Lower leg skin (tissue), 4 donors: ENCODE measurements around the gene ADAMTSL2. TPM values are rescaled to one million over a fixed set of nuclear protein-coding genes. Genes with fewer than 3 reads are reported as not detected.

Source experiments
- DNase-seq, 2 donors: peaks; one replicate each; pipeline ENCODE4 v3.0.0-alpha.2; 2019; ENCODE audit warnings: low spot score in 2 of 2
- H3K4me3 ChIP-seq: fragments of 200-600 bp; sonication (generic); 2 replicates; pipeline ENCODE4 v1.5.1; 2017; ENCODE audit warnings: mild to moderate bottlenecking, low read depth; ENCODE audit not compliant: poor library complexity, severe bottlenecking
- CTCF ChIP-seq, 3 donors: fragments of 450-650 bp; IDR thresholded peaks; one replicate each; pipeline ENCODE4 v1.5.1; 2016; ENCODE audit warnings: antibody characterized with exemption in 3 of 3, mild to moderate bottlenecking in 3 of 3, moderate library complexity in 2 of 3
- POLR2A ChIP-seq, 2 donors: fragments of 450-650 bp; IDR thresholded peaks; one replicate each; pipeline ENCODE4 v1.6.1; 2016 to 2017; ENCODE audit warnings: antibody characterized with exemption in 2 of 2, mild to moderate bottlenecking in 1 of 2, moderate library complexity in 1 of 2
- WGBS, 2 donors: methylation state at CpG; one replicate each; pipeline ENCODE4 v1.1.5; 2018; 5-methylcytosine and 5-hydroxymethylcytosine counted together
- intact Hi-C: fragments of 100-400 bp; cut with DNase I; formaldehyde crosslinking; loops from one replicate; pipeline ENCODE4 v1.15.0; 2023; ENCODE audit warnings: low total_unique reads
- total RNA-seq, 4 donors: library from RNA; depleted of rRNA; stranded (reverse); fragments of >200 nt; gene quantifications; one replicate each; pipeline ENCODE4 v1.1.0, GENCODE V29; 2016

Gene ADAMTSL2
- total RNA-seq, 4 donors from 2014 or later, result 0.08 to 1.5 (median 0.32) TPM; not detected in 1

GRCh38 chr9:133526721-133527321 lies 7.7 kb upstream of the ADAMTSL2 start:
- TF ChIP-seq POLR2A (IDR thresholded peaks at IDR 0.05), result no peak
- no peak for TF ChIP-seq CTCF (IDR thresholded peaks at IDR 0.05)
- WGBS, 2 donors, result 37 to 52% methylated on average over 11 to 21 of the region's 21 CpGs
- no peak for DNase-seq
- no peak overlapping the region for H3K4me3 ChIP-seq
- intact Hi-C loops, result no loop called here

DNA sequence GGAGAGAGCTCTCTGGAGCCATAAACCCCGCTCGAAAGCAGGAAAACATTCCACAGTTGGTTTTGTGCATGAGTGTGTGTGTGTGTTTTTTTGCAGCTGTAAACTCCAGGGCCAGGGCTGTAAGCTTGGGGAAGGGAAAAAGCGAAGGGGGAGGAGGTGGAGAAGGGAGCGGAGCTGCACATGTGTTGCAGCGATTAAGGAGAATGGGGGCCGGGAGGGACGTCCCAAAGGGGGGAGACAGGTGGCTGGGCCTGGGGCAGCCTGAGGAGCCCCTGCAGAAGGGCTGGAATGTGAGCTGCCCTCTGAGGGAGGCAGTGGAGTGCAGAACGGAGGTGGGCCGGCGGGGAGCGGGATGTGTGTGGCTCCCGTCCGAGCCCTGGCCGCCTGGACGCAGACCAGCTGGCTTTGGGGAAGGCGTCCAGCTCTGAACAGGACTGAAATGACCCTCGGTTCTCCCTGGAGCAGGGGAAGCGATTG lies 7.0 kb upstream of the ADAMTSL2 start:
- TF ChIP-seq POLR2A (IDR thresholded peaks at IDR 0.05) (no peak), CTCF (IDR thresholded peaks at IDR 0.05) (no peak)
- WGBS, 2 donors, result 43 to 74% methylated on average over 17 to 18 of the region's 18 CpGs
- intact Hi-C loops, result no loop called here
- no peak for DNase-seq
- H3K4me3 ChIP-seq, result no peak overlapping the region

DNA sequence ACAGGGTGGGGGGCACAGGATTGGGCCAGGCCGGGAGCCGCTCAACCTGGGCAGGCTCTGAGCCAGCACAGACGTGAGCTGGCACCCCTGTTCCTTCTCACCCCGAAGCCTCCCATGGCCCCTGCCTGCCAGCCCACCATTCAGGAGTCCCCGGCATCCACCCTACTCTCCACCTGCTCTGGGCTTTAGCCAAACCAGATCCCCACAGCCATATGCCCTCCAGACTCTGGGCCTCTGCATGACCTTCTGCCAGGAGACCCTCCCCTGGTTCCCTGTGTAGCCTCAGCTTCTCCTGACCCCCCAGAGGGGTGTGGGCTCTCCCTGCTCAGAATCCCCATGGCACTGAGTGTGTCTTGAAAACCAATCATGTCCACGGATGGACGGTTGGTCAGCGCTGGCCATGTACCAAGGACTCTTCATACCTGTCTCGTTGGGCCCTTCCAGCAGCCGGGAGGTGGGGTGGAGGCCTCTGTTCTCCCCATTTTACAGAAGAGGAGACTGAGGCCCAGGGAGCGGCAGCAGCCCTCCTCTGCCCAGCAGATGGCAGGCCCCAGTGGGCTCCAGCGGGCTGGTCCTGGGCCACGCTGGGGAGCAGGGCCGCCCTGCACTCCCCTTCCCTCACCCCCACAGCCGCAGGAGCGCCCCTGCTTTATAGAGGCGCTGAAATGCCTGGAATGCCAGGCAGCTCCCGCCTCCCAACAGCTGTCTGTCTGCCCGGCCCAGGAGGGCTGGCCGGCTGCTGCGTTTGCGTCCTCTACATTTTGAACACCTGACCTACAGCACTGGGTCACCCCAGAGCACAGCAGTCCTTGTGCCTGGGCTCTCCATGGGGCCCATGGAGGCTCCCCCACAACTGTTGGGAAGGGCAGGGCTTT lies 6.3 kb upstream of the ADAMTSL2 start:
- TF ChIP-seq CTCF (IDR thresholded peaks at IDR 0.05) (no peak), POLR2A (IDR thresholded peaks at IDR 0.05) (no peak)
- DNase-seq, result no peak
- intact Hi-C loops, result no loop called here
- 47 to 66% methylated on average over 15 to 19 of the region's 22 CpGs for WGBS, 2 donors
- no peak overlapping the region for H3K4me3 ChIP-seq

GRCh38 chr9:133528876-133529241 lies 5.6 kb upstream of the ADAMTSL2 start:
- DNase-seq, result no peak
- no peak overlapping the region for H3K4me3 ChIP-seq
- TF ChIP-seq CTCF (IDR thresholded peaks at IDR 0.05) (no peak), POLR2A (IDR thresholded peaks at IDR 0.05) (no peak)
- WGBS, 2 donors, result 53 to 59% methylated on average over 7 to 9 of the region's 11 CpGs
- intact Hi-C loops, result no loop called here

- no peak for DNase-seq
- TF ChIP-seq CTCF (IDR thresholded peaks at IDR 0.05), result no peak
- no peak for TF ChIP-seq POLR2A (IDR thresholded peaks at IDR 0.05)
- H3K4me3 ChIP-seq, result no peak overlapping the region
- intact Hi-C loops, result no loop called here
- WGBS, 2 donors, result 76 to 77% methylated on average over 6 of the region's 7 CpGs
Observed at GRCh38 chr9:133529457-133529856, 5.0 kb upstream of the ADAMTSL2 start.
